ENCODE measurements around the gene OTOG.

Gene OTOG

DNA sequence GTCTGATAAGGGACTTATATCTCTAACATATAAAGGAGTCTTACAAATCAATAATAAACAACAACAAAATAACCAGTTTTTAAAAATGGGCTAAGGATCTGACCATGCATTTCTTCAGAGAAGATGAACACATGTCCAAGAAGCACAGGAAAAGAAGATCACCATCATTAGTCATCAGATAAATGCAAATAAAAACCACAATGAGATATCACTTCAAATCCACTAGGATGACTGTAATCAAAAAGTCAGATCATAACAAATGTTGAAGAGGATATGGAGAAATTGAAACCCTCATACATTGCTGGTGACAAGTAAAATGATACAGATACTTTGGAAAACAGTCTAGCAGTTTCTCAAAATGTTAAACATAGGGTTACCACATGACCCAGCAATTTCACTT lies 111.2 kb downstream of the OTOG start:
- H3K4me3 ChIP-seq (ENCODE audit: low read depth, low read length) = no peak overlapping the region
- peaks cover 3% of the 10 kb centered on the region for H3K9me3 ChIP-seq (ENCODE audit: control insufficient read depth, insufficient read depth, low read depth, low read length)
- H3K36me3 ChIP-seq (ENCODE audit: control insufficient read depth, insufficient read depth, low read length) = no peaks in the 10 kb centered on the region
- H3K4me1 ChIP-seq (ENCODE audit: control insufficient read depth, insufficient read depth, low read length) = no peaks in the 10 kb centered on the region
- no peaks in the 10 kb centered on the region; the same call in none of the 2 replicates for H3K27me3 ChIP-seq (ENCODE audit: control insufficient read depth, insufficient read depth, low read length)
- no peak overlapping the region for H3K9ac ChIP-seq (ENCODE audit: low read length)
- H3K27ac ChIP-seq (ENCODE audit: low read depth, low read length) = no peak overlapping the region

DNA sequence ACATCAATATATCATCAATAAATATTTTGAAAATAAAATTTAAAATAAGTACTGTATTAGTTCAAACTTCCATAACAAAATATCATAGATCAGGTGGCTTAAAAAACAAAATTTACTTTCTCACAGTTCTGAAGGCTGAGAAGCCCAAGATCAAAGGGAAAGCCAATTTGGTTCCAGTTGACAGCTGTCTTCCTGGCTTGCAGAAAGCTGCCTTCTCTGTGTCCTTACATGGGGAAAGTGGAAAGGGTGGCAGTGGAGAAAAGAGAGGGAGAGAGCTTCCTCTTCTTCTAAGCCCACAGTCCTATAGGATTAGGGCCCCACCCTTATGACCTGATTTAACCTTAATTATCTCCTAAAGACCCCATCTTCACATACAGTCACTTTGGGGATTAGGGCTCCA lies 121.1 kb downstream of the OTOG start:
- Histone ChIP-seq H3K4me1 (ENCODE audit: control insufficient read depth, insufficient read depth, low read length) (no peaks in the 10 kb centered on the region), H3K9me3 (ENCODE audit: control insufficient read depth, insufficient read depth, low read depth, low read length) (no peaks in the 10 kb centered on the region), H3K9ac (ENCODE audit: low read length) (no peak overlapping the region), H3K27ac (ENCODE audit: low read depth, low read length) (no peak overlapping the region), H3K27me3 (ENCODE audit: control insufficient read depth, insufficient read depth, low read length) (peaks cover 47% of the 10 kb centered on the region; the same call in 1 of the 2 replicates), H3K36me3 (ENCODE audit: control insufficient read depth, insufficient read depth, low read length) (no peaks in the 10 kb centered on the region), H3K4me3 (ENCODE audit: low read depth, low read length) (no peak overlapping the region)

DNA sequence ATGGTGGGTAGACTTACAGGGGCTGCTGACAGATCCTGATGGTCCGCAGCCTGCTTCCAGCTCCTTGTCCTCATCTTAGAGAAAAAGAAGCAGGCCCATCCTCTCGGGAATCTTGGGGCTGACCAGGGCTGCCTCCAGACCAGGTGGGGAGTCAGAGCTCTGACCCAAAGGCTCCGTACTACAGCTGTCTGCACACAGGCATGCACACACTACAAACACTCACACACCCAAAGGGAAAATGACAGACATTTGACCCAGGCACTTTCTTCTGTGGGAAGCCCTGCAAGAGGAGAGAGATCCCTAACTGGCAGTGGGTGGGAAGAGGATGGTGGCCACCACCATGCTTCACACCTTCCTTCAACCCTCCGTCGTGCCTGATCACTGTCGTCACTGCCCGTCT lies 125.4 kb downstream of the OTOG start:
- Histone ChIP-seq H3K4me1 (ENCODE audit: control insufficient read depth, insufficient read depth, low read length) (no peaks in the 10 kb centered on the region), H3K27ac (ENCODE audit: low read depth, low read length) (no peak overlapping the region), H3K9me3 (ENCODE audit: control insufficient read depth, insufficient read depth, low read depth, low read length) (peaks cover 9% of the 10 kb centered on the region; the same call in 1 of the 2 replicates), H3K4me3 (ENCODE audit: low read depth, low read length) (no peak overlapping the region), H3K27me3 (ENCODE audit: control insufficient read depth, insufficient read depth, low read length) (peaks cover 71% of the 10 kb centered on the region; the same call in 1 of the 2 replicates), H3K9ac (ENCODE audit: low read length) (no peak overlapping the region), H3K36me3 (ENCODE audit: control insufficient read depth, insufficient read depth, low read length) (no peaks in the 10 kb centered on the region)

- H3K9me3 ChIP-seq (ENCODE audit: control insufficient read depth, insufficient read depth, low read depth, low read length) = peaks cover 11% of the 10 kb centered on the region; the same call in 1 of the 2 replicates
- no peak overlapping the region for H3K9ac ChIP-seq (ENCODE audit: low read length)
- no peaks in the 10 kb centered on the region for H3K4me1 ChIP-seq (ENCODE audit: control insufficient read depth, insufficient read depth, low read length)
- H3K27me3 ChIP-seq (ENCODE audit: control insufficient read depth, insufficient read depth, low read length) = peaks cover 70% of the 10 kb centered on the region; the same call in 1 of the 2 replicates
- H3K36me3 ChIP-seq (ENCODE audit: control insufficient read depth, insufficient read depth, low read length) = no peaks in the 10 kb centered on the region
- H3K27ac ChIP-seq (ENCODE audit: low read depth, low read length) = no peak overlapping the region
- no peak overlapping the region for H3K4me3 ChIP-seq (ENCODE audit: low read depth, low read length)
These were observed 126.9 kb downstream of the OTOG start for GRCh38 chr11:17673951-17674350.

GRCh38 chr11:17682848-17683247 lies 135.8 kb downstream of the OTOG start:
- no peak overlapping the region for H3K9ac ChIP-seq (ENCODE audit: low read length)
- no peaks in the 10 kb centered on the region for H3K4me1 ChIP-seq (ENCODE audit: control insufficient read depth, insufficient read depth, low read length)
- H3K9me3 ChIP-seq (ENCODE audit: control insufficient read depth, insufficient read depth, low read depth, low read length) = no peaks in the 10 kb centered on the region
- H3K27me3 ChIP-seq (ENCODE audit: control insufficient read depth, insufficient read depth, low read length) = peaks cover 71% of the 10 kb centered on the region; the same call in 1 of the 2 replicates
- H3K36me3 ChIP-seq (ENCODE audit: control insufficient read depth, insufficient read depth, low read length) = no peaks in the 10 kb centered on the region
- no peak overlapping the region for H3K4me3 ChIP-seq (ENCODE audit: low read depth, low read length)
- H3K27ac ChIP-seq (ENCODE audit: low read depth, low read length) = no peak overlapping the region

DNA sequence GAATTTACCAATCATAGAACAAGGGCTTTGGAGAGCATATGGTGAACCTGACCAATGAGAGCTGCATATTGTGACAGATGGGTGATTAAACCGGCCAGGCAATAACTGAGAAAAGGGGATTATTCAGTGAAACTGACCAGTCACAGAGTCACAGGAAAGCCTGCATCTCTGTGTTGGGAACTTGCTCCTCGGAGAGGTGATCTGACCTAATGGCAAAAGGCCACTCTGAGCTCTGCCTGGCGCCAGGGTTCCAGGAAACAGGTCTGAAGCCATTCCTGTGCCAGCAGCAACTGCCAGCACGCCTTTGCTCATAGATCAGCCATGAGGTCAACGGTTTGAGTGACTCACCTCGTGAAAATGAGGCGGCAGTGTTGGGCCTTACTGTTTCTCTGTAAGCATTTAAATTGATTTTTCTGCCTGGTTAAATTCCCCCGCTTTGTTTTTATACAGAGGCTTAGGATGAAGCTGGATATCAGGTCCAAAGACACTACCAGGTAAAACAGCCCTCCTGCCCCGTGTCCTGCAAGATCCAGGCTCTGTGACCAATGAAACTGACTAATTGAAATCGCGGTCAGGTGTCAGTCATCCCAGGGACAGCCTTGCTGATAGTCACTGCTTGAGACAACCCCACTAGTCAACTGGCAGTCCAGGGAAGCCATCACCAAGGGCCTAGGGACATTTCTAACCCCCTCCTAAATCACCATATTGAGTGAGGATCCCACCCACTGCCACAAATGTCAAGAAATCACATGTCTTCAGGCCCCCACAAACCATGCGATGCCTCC lies 136.5 kb downstream of the OTOG start:
- Histone ChIP-seq H3K9ac (ENCODE audit: low read length) (no peak overlapping the region), H3K4me1 (ENCODE audit: control insufficient read depth, insufficient read depth, low read length) (no peaks in the 10 kb centered on the region), H3K36me3 (ENCODE audit: control insufficient read depth, insufficient read depth, low read length) (no peaks in the 10 kb centered on the region), H3K27ac (ENCODE audit: low read depth, low read length) (no peak overlapping the region), H3K4me3 (ENCODE audit: low read depth, low read length) (no peak overlapping the region), H3K9me3 (ENCODE audit: control insufficient read depth, insufficient read depth, low read depth, low read length) (no peaks in the 10 kb centered on the region), H3K27me3 (ENCODE audit: control insufficient read depth, insufficient read depth, low read length) (peaks cover 75% of the 10 kb centered on the region; the same call in 1 of the 2 replicates)

GRCh38 chr11:17684550-17684949 lies 137.5 kb downstream of the OTOG start:
- H3K9me3 ChIP-seq (ENCODE audit: control insufficient read depth, insufficient read depth, low read depth, low read length) = no peaks in the 10 kb centered on the region
- no peak overlapping the region for H3K9ac ChIP-seq (ENCODE audit: low read length)
- H3K4me3 ChIP-seq (ENCODE audit: low read depth, low read length) = no peak overlapping the region
- no peaks in the 10 kb centered on the region for H3K36me3 ChIP-seq (ENCODE audit: control insufficient read depth, insufficient read depth, low read length)
- no peaks in the 10 kb centered on the region for H3K4me1 ChIP-seq (ENCODE audit: control insufficient read depth, insufficient read depth, low read length)
- no peak overlapping the region for H3K27ac ChIP-seq (ENCODE audit: low read depth, low read length)
- peaks cover 74% of the 10 kb centered on the region; the same call in 1 of the 2 replicates for H3K27me3 ChIP-seq (ENCODE audit: control insufficient read depth, insufficient read depth, low read length)

DNA sequence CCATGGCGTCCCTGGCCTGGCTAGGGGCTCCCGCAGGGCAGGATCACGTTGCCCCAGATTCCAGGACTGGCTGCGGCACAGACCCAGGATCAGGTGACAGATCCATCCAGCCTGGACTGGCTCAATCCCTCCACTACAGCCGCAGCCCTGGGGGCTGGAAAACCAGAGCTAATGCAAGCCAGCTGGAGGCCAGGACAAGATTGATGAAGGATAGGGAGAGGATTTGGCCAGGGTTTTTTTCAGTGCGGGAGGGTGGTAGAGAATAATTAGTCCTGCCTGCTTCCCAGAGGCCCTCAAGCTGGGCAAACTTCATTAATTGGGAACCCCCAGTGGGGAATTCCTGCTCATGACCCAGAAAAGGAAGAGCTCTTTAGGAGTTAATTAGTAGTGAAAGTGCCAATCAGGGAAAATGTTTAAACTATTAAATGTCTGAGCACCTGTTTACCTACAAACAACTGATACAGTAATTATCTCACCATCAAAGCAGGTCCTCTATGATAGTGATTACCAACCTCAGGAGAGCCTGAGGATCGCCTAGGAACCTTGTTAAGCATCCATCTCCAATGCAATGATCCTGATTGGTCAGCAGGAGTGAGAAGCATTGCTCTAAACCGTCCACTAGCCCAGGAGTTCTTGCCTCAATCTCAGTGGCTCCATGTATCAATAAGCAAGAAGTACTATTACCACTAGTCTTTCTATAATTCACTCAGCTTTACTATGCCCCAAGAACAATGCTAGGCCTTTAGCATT lies 139.3 kb downstream of the OTOG start:
- Histone ChIP-seq H3K9me3 (ENCODE audit: control insufficient read depth, insufficient read depth, low read depth, low read length) (no peaks in the 10 kb centered on the region), H3K36me3 (ENCODE audit: control insufficient read depth, insufficient read depth, low read length) (no peaks in the 10 kb centered on the region), H3K4me3 (ENCODE audit: low read depth, low read length) (no peak overlapping the region), H3K9ac (ENCODE audit: low read length) (no peak overlapping the region), H3K4me1 (ENCODE audit: control insufficient read depth, insufficient read depth, low read length) (no peaks in the 10 kb centered on the region), H3K27ac (ENCODE audit: low read depth, low read length) (no peak overlapping the region), H3K27me3 (ENCODE audit: control insufficient read depth, insufficient read depth, low read length) (peaks cover 80% of the 10 kb centered on the region; the same call in 1 of the 2 replicates)

DNA sequence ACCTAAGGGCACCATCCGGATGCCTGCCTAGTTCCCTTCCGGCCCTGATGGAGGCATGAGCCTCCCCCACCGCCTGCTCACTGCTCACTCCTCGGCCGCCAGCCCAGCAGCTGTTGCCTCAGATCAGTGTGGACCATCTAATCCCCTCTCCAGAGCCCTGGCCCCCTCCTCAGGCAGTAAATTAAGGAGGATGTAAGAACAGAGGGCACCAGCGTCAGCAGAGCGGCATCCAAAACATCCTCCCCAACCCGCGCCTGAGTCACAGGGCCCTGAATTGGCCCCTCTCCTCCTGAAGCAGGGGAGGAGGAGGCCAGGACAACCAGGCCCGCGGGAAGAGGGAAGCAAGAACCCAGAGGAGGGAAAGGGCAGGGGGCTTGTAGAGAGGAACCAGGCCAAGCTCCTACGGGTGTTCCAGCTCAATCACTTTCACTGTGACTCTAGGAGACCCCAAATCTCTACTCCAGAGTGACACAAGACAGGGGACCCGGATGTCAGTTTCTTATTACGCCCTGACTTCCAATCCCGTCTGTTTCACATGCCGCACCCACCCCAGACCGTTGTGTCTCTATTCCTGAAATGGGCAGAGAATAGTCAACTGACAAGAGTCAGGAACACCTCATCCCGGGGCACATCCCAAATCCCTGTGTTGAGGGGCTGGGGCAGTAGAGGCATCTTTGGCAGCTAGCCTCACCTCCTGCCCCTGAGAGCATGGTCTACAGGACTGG lies 141.0 kb downstream of the OTOG start:
- Histone ChIP-seq H3K4me1 (ENCODE audit: control insufficient read depth, insufficient read depth, low read length) (no peaks in the 10 kb centered on the region), H3K9ac (ENCODE audit: low read length) (no peak overlapping the region), H3K9me3 (ENCODE audit: control insufficient read depth, insufficient read depth, low read depth, low read length) (no peaks in the 10 kb centered on the region), H3K36me3 (ENCODE audit: control insufficient read depth, insufficient read depth, low read length) (no peaks in the 10 kb centered on the region), H3K27me3 (ENCODE audit: control insufficient read depth, insufficient read depth, low read length) (peaks cover 89% of the 10 kb centered on the region), H3K27ac (ENCODE audit: low read depth, low read length) (no peak overlapping the region), H3K4me3 (ENCODE audit: low read depth, low read length) (no peak overlapping the region)

DNA sequence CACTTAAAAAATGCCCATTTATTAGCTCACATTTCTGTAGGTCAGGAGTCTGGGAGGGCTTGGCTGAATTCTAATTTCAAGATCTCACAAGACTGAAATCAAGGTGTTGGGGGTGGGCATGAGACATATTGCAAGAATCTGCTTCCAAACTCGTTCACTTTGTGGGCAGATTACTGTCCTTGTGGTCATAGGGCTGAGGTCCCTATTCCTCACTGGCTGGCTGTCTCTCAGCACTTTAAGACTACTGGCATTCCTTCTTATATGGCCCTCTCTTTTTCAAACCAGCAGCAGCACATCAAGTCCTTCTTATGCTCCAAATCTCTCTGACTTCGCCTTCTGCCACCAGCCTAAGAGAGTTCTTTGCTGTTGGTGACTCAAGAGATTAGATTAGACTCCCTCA lies 144.5 kb downstream of the OTOG start:
- Histone ChIP-seq H3K27ac (ENCODE audit: low read depth, low read length) (no peak overlapping the region), H3K9ac (ENCODE audit: low read length) (no peak overlapping the region), H3K4me1 (ENCODE audit: control insufficient read depth, insufficient read depth, low read length) (no peaks in the 10 kb centered on the region; the same call in 1 of the 2 replicates), H3K4me3 (ENCODE audit: low read depth, low read length) (no peak overlapping the region), H3K36me3 (ENCODE audit: control insufficient read depth, insufficient read depth, low read length) (no peaks in the 10 kb centered on the region), H3K27me3 (ENCODE audit: control insufficient read depth, insufficient read depth, low read length) (peaks cover 94% of the 10 kb centered on the region), H3K9me3 (ENCODE audit: control insufficient read depth, insufficient read depth, low read depth, low read length) (no peaks in the 10 kb centered on the region)
